ENCODE measurements around the gene GPR162.

Gene GPR162

DNA sequence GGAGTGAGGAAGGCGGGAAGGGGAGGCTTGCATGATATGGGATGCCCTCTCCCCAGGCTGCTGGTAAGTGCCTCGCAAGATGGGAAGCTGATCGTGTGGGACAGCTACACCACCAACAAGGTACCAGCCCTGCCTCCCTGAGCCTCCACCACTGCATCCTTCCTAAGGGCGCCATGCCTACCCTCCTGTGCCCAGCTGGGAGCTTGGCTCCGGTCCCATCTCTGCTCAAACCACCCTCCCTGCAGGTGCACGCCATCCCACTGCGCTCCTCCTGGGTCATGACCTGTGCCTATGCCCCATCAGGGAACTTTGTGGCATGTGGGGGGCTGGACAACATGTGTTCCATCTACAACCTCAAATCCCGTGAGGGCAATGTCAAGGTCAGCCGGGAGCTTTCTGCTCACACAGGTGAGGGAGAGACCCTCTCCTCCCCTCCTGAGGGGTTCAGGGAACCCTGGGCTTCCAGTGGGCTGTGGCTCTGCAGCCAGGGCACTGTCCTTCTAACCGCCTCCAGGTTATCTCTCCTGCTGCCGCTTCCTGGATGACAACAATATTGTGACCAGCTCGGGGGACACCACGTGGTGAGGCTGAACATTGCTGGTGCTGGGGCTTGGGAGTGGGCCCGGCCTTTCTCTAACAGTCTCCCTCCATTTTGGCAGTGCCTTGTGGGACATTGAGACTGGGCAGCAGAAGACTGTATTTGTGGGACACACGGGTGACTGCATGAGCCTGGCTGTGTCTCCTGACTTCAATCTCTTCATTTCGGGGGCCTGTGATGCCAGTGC, 21.7 kb downstream of the GPR162 start:
- no peak overlapping the region for H3K27ac ChIP-seq
- DNase-seq (ENCODE audit: low spot score): no peak
- H3K4me3 ChIP-seq: no peak overlapping the region
- TF ChIP-seq, protein P1, sequence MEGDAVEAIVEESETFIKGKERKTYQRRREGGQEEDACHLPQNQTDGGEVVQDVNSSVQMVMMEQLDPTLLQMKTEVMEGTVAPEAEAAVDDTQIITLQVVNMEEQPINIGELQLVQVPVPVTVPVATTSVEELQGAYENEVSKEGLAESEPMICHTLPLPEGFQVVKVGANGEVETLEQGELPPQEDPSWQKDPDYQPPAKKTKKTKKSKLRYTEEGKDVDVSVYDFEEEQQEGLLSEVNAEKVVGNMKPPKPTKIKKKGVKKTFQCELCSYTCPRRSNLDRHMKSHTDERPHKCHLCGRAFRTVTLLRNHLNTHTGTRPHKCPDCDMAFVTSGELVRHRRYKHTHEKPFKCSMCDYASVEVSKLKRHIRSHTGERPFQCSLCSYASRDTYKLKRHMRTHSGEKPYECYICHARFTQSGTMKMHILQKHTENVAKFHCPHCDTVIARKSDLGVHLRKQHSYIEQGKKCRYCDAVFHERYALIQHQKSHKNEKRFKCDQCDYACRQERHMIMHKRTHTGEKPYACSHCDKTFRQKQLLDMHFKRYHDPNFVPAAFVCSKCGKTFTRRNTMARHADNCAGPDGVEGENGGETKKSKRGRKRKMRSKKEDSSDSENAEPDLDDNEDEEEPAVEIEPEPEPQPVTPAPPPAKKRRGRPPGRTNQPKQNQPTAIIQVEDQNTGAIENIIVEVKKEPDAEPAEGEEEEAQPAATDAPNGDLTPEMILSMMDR (IDR thresholded peaks at IDR 0.05): no peak

DNA sequence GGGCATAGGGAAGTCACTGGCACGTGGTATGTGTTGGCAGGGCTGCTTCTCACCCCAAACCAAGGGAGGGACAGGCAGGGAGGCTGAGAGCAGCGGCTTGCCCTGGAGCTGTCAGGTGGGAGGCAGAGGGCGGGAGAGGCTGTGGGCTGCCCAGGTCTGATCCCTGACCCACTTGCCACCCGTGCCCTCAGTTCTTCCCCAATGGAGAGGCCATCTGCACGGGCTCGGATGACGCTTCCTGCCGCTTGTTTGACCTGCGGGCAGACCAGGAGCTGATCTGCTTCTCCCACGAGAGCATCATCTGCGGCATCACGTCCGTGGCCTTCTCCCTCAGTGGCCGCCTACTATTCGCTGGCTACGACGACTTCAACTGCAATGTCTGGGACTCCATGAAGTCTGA, 23.8 kb downstream of the GPR162 start:
- Histone ChIP-seq H3K27ac (no peak overlapping the region), H3K4me3 (no peak overlapping the region)
- DNase-seq (ENCODE audit: low spot score): no peak
- TF ChIP-seq, protein P1 (IDR thresholded peaks at IDR 0.05): no peak

DNA sequence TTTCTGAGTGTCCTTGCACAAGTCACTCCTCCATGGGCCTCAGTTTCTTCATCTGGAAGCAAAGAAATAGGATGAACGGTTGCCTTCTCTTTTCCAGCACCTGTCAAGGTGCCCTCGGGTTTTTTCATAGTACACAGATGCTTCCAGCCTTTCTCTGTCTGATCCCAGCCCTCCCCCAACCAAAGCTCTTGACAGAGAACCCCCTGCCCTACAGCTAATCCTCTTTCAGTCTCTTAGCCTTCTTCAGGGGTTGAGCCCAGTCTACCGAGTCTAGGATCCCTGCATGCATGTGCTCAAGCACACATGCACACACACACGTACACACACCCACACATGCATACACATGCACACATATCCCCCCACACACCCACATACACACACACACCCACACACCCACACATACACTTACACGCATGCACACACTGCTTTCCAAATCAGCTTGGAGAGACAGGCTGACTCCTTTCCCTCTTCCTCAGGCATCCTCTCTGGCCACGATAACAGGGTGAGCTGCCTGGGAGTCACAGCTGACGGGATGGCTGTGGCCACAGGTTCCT, 24.8 kb downstream of the GPR162 start:
- Histone ChIP-seq H3K27ac (no peak overlapping the region), H3K4me3 (no peak overlapping the region)
- DNase-seq (ENCODE audit: low spot score): no peak
- TF ChIP-seq, protein P1 (IDR thresholded peaks at IDR 0.05): no peak

DNA sequence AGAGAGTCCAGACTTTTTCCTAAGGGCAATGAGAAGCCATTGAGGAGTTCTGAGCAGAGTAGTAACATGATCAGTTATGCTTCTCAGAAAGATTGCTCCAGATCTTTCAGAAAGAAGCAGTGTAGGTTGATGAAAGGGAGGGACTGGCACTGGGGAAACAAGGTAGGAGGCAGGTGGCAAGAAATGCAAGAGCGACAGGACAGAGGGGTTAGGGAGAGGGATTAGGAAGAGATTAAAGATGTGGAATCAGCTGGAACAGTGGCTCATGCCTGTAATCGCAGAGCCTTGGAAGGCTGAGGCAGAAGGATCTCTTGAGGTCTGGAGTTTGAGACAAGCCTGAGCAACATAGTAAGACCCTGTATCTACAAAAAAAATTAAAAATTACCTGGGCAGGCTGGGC, 26.1 kb downstream of the GPR162 start:
- no peak overlapping the region for H3K4me3 ChIP-seq
- H3K27ac ChIP-seq: no peak overlapping the region
- no peak for DNase-seq (ENCODE audit: low spot score)
- TF ChIP-seq, protein P1 (IDR thresholded peaks at IDR 0.05): no peak

DNA sequence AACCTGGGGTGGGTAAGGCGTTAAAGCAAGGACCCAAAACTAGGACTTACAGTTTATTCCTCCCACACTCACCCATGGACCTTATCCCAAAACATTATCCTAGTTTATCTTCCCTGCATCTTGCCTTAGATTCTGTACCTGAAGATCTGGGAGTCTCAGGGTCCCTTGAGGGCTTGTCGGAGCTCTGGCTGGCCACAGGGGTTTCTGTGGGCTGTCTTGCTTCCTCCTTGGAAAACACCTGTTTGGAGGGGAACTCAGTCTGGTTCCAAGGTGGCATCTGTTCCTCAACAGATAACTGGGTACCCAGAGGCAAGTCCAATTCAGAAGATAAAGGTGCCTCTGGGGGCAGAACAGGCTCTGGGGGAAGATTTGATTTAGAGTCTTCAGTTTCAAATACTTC, 27.8 kb downstream of the GPR162 start:
- no peak for DNase-seq (ENCODE audit: low spot score)
- Histone ChIP-seq H3K4me3 (no peak overlapping the region), H3K27ac (no peak overlapping the region)
- TF ChIP-seq, protein P1 (IDR thresholded peaks at IDR 0.05): no peak

DNA sequence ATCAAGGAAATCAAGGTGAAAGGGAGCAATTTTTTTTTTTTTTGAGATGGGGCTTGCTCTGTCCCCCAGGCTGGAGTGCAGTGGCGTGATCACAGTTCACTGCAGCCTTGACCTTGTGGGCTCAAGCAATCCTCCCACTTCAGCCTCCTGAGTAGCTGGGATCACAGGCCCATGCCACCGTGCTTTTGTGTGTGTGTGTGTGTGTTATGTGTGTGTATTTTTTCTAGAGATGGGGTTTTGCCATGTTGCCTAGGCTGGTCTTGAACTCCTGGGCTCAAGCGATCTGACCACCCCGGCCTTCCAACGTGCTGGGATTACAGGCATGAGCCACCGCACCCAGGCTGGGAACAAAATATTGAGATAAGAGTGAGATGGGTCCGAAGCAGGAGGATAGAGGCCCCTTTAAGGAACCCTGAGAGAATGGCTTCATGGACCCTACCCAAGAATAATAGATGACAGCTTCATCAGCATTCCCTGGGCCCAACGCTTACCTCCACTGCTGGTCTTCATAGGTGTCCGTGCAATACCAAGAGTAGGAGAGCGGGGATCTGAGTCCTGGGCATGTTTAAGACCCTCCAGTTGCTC, 28.4 kb downstream of the GPR162 start:
- Histone ChIP-seq H3K4me3 (no peak overlapping the region), H3K27ac (no peak overlapping the region)
- TF ChIP-seq, protein P1 (IDR thresholded peaks at IDR 0.05): no peak
- DNase-seq (ENCODE audit: low spot score): no peak

DNA sequence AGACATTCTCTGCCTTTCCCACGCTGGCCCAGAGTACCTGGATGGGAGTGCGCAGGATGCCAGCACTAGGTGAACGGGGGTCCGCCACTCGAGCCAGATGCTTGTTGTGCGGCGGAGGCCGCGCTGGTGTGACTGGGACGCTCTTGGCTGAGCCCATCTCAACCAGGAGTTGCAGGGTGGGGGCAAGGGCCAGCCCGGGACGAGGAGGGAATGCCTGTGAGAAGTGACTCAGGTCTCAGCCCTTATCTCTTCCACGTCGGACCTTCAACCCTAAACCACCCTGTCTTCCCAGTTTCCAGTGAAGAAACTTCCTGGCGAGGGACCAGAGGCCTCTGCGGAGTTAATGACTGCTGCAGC, 29.2 kb downstream of the GPR162 start:
- peak overlapping the region; percentile 92 to 93 for H3K27ac ChIP-seq
- H3K4me3 ChIP-seq: peak overlapping the region; percentile 91
- no peak for DNase-seq (ENCODE audit: low spot score)
- TF ChIP-seq, protein P1 (IDR thresholded peaks at IDR 0.05): no peak

Data from coronary artery (tissue), 2 donors.